Loucy (cell line): Measurements from ENCODE around the gene ABCF2.

Source experiments
- H2AFZ ChIP-seq: fragments of 200-600 bp; sonication (generic); 2 replicates; pipeline ENCODE4 v1.6.0; 2016; ENCODE audit warnings: antibody characterized with exemption, mild to moderate bottlenecking, low read length, moderate library complexity
- H3F3A ChIP-seq: fragments of 200-600 bp; 2 replicates; pipeline ENCODE4 v1.6.0; 2016; ENCODE audit warnings: antibody characterized with exemption, low read depth, mild to moderate bottlenecking
- H3K27me3 ChIP-seq: fragments of 200-600 bp; sonication (generic); 2 replicates; pipeline ENCODE4 v1.6.1; 2014; ENCODE audit warnings: low read length, mild to moderate bottlenecking; ENCODE audit not compliant: insufficient read depth, poor library complexity, severe bottlenecking
- H3K36me3 ChIP-seq: fragments of 200-600 bp; sonication (generic); 2 replicates; pipeline ENCODE4 v1.6.1; 2016; ENCODE audit warnings: low read length; ENCODE audit not compliant: insufficient read depth
- H3K4me1 ChIP-seq: fragments of 200-600 bp; sonication (generic); 2 replicates; pipeline ENCODE4 v1.5.1; 2014; ENCODE audit warnings: low read length, mild to moderate bottlenecking; ENCODE audit not compliant: insufficient read depth, poor library complexity, severe bottlenecking
- H3K4me2 ChIP-seq: fragments of 200-600 bp; sonication (generic); 2 replicates; pipeline ENCODE4 v1.6.0; 2014; ENCODE audit warnings: antibody characterized with exemption, low read length, low read depth, mild to moderate bottlenecking; ENCODE audit not compliant: poor library complexity, severe bottlenecking
- H3K4me3 ChIP-seq: fragments of 200-600 bp; sonication (generic); 2 replicates; pipeline ENCODE4 v1.5.1; 2014; ENCODE audit warnings: low read length, mild to moderate bottlenecking, mixed read lengths; ENCODE audit not compliant: poor library complexity, severe bottlenecking
- H3K79me2 ChIP-seq: fragments of 200-600 bp; sonication (generic); 2 replicates; pipeline ENCODE4 v1.6.1; 2014; ENCODE audit warnings: low read length; ENCODE audit not compliant: insufficient read depth
- H3K9ac ChIP-seq: fragments of 200-600 bp; sonication (generic); 2 replicates; pipeline ENCODE4 v1.6.0; 2014; ENCODE audit warnings: mild to moderate bottlenecking, low read depth, low read length, moderate library complexity; ENCODE audit not compliant: poor library complexity, severe bottlenecking
- H3K9me2 ChIP-seq: fragments of 200-600 bp; sonication (generic); replicated peaks from 2 replicates; pipeline ENCODE4 v1.6.1; 2016; ENCODE audit warnings: low read depth, low read length, mixed read lengths
- H3K9me3 ChIP-seq: fragments of 200-600 bp; sonication (generic); 2 replicates; pipeline ENCODE4 v1.6.1; 2014; ENCODE audit warnings: mild to moderate bottlenecking, antibody characterized with exemption, low read length, low read depth; ENCODE audit not compliant: insufficient read depth
- H4K20me1 ChIP-seq: fragments of 200-600 bp; sonication (generic); 2 replicates; pipeline ENCODE4 v1.6.0; 2014; ENCODE audit warnings: antibody characterized with exemption, low read length, mild to moderate bottlenecking; ENCODE audit not compliant: insufficient read depth, poor library complexity, severe bottlenecking
- EZH2phosphoT487 ChIP-seq: fragments of 200-600 bp; IDR thresholded peaks from 2 replicates; pipeline ENCODE4 v1.6.1; 2018; ENCODE audit warnings: antibody characterized with exemption, mild to moderate bottlenecking, moderate library complexity, borderline replicate concordance
- TF ChIP-seq, protein P1 (sequence below): fragments of 200-600 bp; sonication (generic); conservative IDR thresholded peaks from 2 replicates; pipeline ENCODE4 v1.5.1; 2014; ENCODE audit warnings: mild to moderate bottlenecking, antibody characterized with exemption, low read length

ABCF2 gene

DNA sequence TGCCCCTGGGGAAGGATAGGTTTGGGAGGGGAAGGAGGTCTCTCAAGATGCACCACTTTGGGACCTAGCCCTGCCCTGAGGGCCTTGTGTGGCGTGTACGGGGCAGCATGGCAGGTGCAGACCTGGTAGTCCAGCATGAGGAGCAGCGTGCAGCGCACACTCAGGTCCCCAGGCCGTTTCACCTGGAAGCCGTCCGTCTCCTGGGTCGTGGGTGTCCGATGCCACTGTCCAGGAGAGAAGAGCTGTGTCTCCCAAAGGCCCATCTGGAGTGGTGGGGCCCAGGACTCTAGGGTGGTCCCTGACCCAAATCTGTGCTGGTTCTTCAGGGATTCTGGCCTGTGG lies 14.7 kb upstream of the ABCF2 start:
- Histone ChIP-seq H2AFZ (no peak overlapping the region), H3K4me3 (no peak overlapping the region), H3K27me3 (no peaks in the 10 kb centered on the region), H3K9ac (no peak overlapping the region), H4K20me1 (peaks cover 5% of the 10 kb centered on the region), H3F3A (no peaks in the 10 kb centered on the region), H3K9me3 (no peaks in the 10 kb centered on the region), H3K36me3 (peaks cover 22% of the 10 kb centered on the region; the same call in 1 of the 2 replicates), H3K4me1 (peaks cover 12% of the 10 kb centered on the region), H3K4me2 (no peak overlapping the region), H3K79me2 (no peaks in the 10 kb centered on the region; the same call in 1 of the 2 replicates), H3K9me2 (no peaks in the 10 kb centered on the region)
- TF ChIP-seq, protein P1, sequence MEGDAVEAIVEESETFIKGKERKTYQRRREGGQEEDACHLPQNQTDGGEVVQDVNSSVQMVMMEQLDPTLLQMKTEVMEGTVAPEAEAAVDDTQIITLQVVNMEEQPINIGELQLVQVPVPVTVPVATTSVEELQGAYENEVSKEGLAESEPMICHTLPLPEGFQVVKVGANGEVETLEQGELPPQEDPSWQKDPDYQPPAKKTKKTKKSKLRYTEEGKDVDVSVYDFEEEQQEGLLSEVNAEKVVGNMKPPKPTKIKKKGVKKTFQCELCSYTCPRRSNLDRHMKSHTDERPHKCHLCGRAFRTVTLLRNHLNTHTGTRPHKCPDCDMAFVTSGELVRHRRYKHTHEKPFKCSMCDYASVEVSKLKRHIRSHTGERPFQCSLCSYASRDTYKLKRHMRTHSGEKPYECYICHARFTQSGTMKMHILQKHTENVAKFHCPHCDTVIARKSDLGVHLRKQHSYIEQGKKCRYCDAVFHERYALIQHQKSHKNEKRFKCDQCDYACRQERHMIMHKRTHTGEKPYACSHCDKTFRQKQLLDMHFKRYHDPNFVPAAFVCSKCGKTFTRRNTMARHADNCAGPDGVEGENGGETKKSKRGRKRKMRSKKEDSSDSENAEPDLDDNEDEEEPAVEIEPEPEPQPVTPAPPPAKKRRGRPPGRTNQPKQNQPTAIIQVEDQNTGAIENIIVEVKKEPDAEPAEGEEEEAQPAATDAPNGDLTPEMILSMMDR, result no peak
- TF ChIP-seq EZH2phosphoT487, result no peak

DNA sequence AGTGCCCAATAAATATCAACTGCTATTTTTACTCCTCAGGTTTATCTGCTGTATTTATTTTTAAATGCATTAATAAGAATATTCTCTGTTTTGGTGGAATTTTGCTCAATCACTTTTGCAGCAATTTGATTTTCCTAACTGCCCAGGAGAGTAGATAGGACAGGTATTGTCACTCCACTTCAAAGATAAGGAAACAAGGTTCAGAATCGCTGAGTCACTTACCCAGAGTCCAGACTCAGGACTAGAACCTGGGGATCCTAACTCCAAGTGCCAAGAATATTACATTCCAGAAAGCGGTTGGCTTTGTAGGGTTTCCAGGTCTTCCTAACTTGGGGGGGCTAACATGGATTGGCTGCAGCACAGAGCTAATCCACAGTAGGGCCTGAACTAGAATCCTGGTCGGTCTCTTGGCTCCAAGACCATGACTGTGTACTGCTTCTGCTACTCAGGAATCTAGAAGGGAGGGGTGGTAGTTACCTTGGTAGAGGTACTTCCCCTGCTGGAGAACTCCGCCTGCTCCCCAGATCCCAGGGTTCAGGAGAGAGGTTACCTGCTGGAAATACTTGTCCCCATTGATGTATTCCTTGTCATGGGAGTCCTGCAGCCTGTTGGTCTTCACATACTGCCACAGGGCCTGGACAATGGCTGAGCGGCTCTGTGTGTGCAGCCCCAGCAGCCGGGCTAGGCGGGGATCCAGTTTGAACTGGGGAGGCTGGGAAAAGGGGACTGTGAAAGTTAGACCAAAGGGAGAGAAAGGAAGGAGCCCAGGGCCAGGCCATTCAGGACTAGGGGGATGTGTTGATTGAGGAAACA lies 14.1 kb upstream of the ABCF2 start:
- Histone ChIP-seq H3K36me3 (peaks cover 23% of the 10 kb centered on the region; the same call in 1 of the 2 replicates), H3K9ac (no peak overlapping the region), H3K27me3 (no peaks in the 10 kb centered on the region), H3K79me2 (no peaks in the 10 kb centered on the region; the same call in 1 of the 2 replicates), H3K4me3 (no peak overlapping the region), H2AFZ (no peak overlapping the region), H4K20me1 (peaks cover 10% of the 10 kb centered on the region), H3K4me1 (peaks cover 12% of the 10 kb centered on the region), H3F3A (no peaks in the 10 kb centered on the region), H3K9me2 (no peaks in the 10 kb centered on the region), H3K4me2 (no peak overlapping the region), H3K9me3 (no peaks in the 10 kb centered on the region)
- TF ChIP-seq, protein P1, result no peak
- TF ChIP-seq EZH2phosphoT487, result no peak

DNA sequence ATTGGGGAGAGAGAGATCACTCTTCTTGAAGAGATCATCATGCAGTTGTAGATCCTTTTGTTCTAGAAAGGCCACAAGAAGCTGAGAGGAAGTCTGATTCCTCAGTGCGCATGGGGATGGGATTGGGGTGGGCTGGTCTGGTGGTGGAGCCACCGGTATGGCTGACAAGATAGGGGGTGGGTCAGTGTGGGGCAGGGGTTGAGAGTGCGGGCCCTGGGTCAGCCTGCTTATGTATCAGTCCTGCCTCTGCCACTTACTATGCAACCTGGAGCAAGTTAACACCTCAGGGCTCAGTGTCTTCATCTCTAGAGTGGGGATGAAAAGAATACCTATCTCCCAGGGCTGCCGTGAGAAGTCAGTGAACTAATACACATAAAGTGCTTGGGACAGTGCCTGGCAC lies 13.5 kb upstream of the ABCF2 start:
- no peak overlapping the region for H2AFZ ChIP-seq
- no peak overlapping the region for H3K4me2 ChIP-seq
- H3K4me3 ChIP-seq, result no peak overlapping the region
- H3K9ac ChIP-seq, result no peak overlapping the region
- H3K9me2 ChIP-seq, result no peaks in the 10 kb centered on the region
- no peak for TF ChIP-seq EZH2phosphoT487
- TF ChIP-seq, protein P1, result no peak
- no peaks in the 10 kb centered on the region for H3F3A ChIP-seq
- no peaks in the 10 kb centered on the region for H3K27me3 ChIP-seq
- peaks cover 12% of the 10 kb centered on the region for H3K4me1 ChIP-seq
- peaks cover 5% of the 10 kb centered on the region; the same call in 1 of the 2 replicates for H3K79me2 ChIP-seq
- H3K9me3 ChIP-seq, result no peaks in the 10 kb centered on the region
- H3K36me3 ChIP-seq, result peaks cover 23% of the 10 kb centered on the region; the same call in 1 of the 2 replicates
- H4K20me1 ChIP-seq, result peaks cover 16% of the 10 kb centered on the region
